ENCODE data around the gene NEK6.

DNA sequence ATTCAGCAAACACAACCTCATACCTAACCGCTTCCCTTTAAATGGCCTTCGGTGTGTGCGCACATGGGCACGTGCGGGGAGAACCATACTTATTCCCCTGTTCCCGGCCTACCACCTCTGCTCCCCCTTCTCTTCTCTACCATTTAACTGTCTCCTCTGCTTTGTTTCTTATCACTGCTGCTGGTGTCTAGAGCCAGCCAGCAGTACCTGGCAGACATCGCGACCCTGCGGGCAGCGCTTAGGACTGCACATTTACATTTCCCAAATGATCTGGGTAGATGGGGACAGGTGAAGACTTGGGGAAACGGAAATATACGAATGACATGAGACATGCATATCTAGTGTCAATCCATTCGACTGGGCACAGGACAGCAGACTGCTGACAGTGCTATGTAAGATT lies 100.9 kb downstream of the NEK6 start:
- TF ChIP-seq, protein P1, sequence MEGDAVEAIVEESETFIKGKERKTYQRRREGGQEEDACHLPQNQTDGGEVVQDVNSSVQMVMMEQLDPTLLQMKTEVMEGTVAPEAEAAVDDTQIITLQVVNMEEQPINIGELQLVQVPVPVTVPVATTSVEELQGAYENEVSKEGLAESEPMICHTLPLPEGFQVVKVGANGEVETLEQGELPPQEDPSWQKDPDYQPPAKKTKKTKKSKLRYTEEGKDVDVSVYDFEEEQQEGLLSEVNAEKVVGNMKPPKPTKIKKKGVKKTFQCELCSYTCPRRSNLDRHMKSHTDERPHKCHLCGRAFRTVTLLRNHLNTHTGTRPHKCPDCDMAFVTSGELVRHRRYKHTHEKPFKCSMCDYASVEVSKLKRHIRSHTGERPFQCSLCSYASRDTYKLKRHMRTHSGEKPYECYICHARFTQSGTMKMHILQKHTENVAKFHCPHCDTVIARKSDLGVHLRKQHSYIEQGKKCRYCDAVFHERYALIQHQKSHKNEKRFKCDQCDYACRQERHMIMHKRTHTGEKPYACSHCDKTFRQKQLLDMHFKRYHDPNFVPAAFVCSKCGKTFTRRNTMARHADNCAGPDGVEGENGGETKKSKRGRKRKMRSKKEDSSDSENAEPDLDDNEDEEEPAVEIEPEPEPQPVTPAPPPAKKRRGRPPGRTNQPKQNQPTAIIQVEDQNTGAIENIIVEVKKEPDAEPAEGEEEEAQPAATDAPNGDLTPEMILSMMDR (IDR thresholded peaks at IDR 0.05), result no peak
- no peak for TF ChIP-seq POLR2A (IDR thresholded peaks at IDR 0.05; ENCODE audit: low read depth)
- no peak for TF ChIP-seq POLR2AphosphoS5 (IDR thresholded peaks at IDR 0.05)
- no peak for TF ChIP-seq EP300 (IDR thresholded peaks at IDR 0.05)

Data from esophagus muscularis mucosa (tissue), 4 donors.